Activated T-helper 17 cell treated with anti-CD3 and anti-CD28 coated beads, Interleukin-2, amount 50 U/mL, for 72 hours (primary cell): ENCODE measurements around the gene PTPRN2. TPM values are rescaled to one million over a fixed set of nuclear protein-coding genes. Genes with fewer than 3 reads are reported as not detected.
"Not testable (repeated sequence)": the region's sequence is repeated elsewhere in the genome, so short reads cannot be mapped to it uniquely, and the experiment has no call there.

Source experiments
- ATAC-seq: fragments of 150-1000 bp; cut with Tn5 transposase; replicated peaks from 2 replicates; pipeline ENCODE4 v1.10.0; 2021; ENCODE audit warnings: mild to moderate bottlenecking, moderate library complexity
- H3K27ac Mint-ChIP-seq: one replicate; pipeline ENCODE4 v1.8.0; 2022; ENCODE audit warnings: mixed read lengths
- H3K27me3 Mint-ChIP-seq: one replicate; pipeline ENCODE4 v1.8.0; 2022; ENCODE audit warnings: mixed read lengths
- H3K36me3 Mint-ChIP-seq: one replicate; pipeline ENCODE4 v1.8.0; 2022; ENCODE audit warnings: low read depth, mild to moderate bottlenecking, mixed read lengths
- H3K4me1 Mint-ChIP-seq: one replicate; pipeline ENCODE4 v1.8.0; 2022; ENCODE audit warnings: mixed read lengths
- H3K4me3 Mint-ChIP-seq: one replicate; pipeline ENCODE4 v1.8.0; 2022; ENCODE audit warnings: mild to moderate bottlenecking, mixed read lengths
- H3K9me3 Mint-ChIP-seq: one replicate; pipeline ENCODE4 v1.8.0; 2022; ENCODE audit warnings: mixed read lengths
- total RNA-seq, 2 donors: library from RNA; stranded (reverse); gene quantifications; one replicate each; pipeline ENCODE4 v1.2.3, GENCODE V29; 2022

Gene PTPRN2
- total RNA-seq, 2 donors from 2014 or later: 0.48 to 1.4 TPM

DNA sequence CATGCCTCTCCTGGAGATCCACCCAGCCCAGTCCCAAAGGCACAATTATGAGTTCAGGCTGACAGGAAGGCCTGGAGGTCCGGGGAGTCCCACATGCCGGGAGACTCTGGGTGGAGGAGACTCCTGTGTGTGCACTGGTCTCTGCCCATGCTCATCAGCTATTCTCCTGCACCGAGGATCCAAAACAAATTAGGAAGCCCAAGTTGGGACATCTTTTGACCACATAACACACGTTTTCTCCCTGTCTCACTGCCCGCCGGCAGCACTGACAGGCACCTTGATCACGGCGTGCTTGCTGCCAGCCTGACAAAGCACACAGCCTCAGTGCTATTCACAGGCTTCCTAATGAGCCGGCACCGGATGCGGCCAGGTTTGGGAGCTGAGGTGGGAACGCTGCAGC, 412.7 kb downstream of the PTPRN2 start:
- Mint-ChIP-seq H3K36me3 (no peaks in the 10 kb centered on the region), H3K27me3 (peaks cover 9% of the 10 kb centered on the region), H3K9me3 (peaks cover 14% of the 10 kb centered on the region), H3K4me1 (no peaks in the 10 kb centered on the region), H3K27ac (no peak overlapping the region), H3K4me3 (no peak overlapping the region)
- ATAC-seq: no peak

DNA sequence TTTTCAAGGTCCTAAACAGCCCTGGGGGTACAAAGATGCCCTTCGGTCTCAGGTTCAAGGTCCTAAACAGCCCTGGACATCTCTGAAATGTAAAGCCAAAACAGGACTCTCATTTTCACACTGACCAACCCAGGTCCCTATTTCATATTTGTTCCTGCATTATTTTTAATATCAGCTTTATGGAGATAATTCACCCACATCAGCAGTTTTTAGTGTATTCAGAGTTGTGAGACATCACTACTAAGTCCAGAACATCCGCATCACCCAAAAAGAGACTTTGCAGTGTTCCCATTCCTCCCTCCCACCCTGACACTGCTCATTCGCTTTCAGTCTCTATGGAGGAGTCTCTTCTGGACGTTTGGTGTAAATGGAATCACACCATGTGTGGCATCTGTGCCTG, 420.2 kb downstream of the PTPRN2 start:
- no peaks in the 10 kb centered on the region for H3K4me1 Mint-ChIP-seq
- no peak overlapping the region for H3K27ac Mint-ChIP-seq
- H3K9me3 Mint-ChIP-seq: peaks cover 7% of the 10 kb centered on the region
- H3K27me3 Mint-ChIP-seq: peaks cover 2% of the 10 kb centered on the region
- no peak overlapping the region for H3K4me3 Mint-ChIP-seq
- H3K36me3 Mint-ChIP-seq: no peaks in the 10 kb centered on the region
- ATAC-seq: no peak

DNA sequence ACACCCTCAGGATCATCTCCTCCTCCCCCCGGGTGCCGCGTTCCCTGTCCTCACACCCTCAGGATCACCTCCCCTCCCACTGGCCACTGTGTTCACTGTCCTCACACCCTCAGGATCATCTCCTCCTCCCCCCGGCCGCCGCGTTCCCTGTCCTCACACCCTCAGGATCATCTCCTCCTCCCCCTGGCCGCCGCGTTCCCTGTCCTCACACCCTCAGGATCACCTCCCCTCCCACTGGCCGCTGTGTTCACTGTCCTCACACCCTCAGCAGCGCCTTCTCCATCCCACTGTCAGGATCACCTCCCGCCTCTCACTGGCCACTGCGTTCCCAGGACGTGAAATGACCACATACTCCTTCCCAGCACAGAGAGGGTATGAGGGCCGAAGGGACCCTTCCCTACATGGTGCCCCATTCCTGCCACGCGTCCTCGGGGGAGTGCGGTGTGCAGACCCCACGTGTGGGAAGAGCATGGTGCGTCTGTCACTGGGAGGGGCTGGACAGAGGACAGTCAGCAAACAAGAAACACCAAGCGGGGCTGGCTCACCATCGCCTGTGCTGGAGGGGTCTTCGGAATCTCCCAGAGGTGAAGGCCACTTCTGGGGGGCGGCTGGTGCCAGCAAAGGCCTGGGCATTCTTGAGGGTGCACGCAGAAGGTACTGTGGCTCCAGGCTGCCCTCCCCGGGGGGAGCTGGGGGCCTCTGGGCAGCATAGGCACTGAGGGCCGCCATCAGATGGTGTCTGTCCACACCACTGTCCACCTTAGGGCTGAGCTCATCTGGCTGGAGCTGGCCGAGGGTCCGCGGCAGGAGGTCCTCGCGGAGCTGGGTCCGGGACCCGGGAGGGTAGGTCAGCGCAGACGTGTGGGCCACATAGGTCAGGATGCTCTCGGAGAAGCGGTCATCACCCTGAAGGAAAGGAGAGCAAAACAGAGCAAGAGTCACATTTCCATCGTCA, 421.0 kb downstream of the PTPRN2 start:
- Mint-ChIP-seq H3K9me3 (peaks cover 5% of the 10 kb centered on the region), H3K4me1 (no peaks in the 10 kb centered on the region), H3K36me3 (no peaks in the 10 kb centered on the region), H3K27me3 (no peaks in the 10 kb centered on the region), H3K27ac (no peak overlapping the region), H3K4me3 (no peak overlapping the region)
- ATAC-seq: no peak

DNA sequence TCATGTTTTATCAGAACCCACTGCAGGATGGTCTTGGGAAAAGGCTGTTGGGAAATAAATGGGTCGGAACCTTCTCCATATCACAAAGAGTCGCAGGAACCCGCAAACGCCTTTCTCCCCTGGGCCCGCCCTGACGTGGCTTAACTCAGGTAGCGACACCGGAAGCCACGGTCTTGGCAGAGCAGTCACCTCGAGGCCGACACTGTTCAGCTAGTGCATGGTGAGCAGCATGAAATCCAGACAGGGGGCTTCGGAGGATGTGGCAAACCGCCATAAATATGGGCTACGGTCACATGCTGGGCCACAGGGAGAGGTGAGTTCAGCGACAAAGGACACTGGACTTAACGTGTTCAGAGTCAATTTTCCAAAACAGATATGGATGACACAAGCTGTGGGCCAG, 421.9 kb downstream of the PTPRN2 start:
- Mint-ChIP-seq H3K27me3 (no peaks in the 10 kb centered on the region), H3K4me1 (no peaks in the 10 kb centered on the region), H3K27ac (no peak overlapping the region), H3K36me3 (no peaks in the 10 kb centered on the region), H3K4me3 (no peak overlapping the region), H3K9me3 (peaks cover 5% of the 10 kb centered on the region)
- ATAC-seq: no peak

DNA sequence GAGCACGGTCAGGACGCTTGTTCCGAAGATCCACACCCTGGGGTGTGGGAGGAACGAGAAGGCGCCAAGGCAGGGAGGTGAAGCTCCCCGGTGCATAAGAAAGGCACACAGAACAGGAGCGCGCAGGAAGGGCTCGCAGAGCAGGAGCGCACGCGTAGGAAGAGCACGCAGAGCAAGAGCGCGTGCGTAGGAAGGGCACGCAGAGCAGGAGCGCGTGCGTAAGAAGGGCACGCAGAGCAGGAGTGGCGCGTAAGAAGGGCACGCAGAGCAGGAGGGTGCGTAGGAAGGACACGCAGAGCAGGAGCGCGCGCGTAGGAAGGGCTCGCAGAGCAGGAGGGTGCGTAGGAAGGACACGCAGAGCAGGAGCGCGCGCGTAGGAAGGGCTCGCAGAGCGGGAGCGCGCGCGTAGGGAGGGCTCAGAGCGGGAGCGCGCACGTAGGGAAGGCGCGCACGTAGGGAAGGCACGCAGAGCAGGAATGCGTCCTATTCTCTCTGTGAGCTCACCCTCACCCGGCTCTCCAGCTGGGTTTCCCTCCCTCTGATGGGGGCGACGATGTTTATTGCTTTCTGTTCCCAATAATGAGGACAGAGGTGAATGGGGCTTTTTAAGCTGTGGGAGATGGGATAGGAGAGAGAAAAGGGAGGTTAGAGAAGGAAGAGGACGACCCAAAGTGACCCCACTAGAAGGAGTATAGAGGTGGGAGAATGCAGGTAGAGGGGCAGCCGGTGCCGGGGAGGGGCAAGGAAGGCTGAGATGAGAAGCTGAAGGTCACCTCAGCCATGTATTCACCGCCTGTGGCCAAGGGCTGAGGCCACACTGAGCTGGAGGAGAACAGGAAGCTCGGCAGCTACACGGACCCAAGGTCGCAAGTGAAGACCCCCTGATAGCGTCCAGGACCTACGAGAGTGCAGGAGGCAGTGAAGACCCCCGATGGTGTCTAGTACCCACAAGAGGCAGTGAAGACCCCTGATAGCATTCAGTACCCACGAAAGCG, 423.2 kb downstream of the PTPRN2 start:
- Mint-ChIP-seq H3K27ac (no peak overlapping the region), H3K4me1 (no peaks in the 10 kb centered on the region), H3K36me3 (no peaks in the 10 kb centered on the region), H3K9me3 (peaks cover 5% of the 10 kb centered on the region), H3K27me3 (no peaks in the 10 kb centered on the region), H3K4me3 (no peak overlapping the region)
- ATAC-seq: no peak

DNA sequence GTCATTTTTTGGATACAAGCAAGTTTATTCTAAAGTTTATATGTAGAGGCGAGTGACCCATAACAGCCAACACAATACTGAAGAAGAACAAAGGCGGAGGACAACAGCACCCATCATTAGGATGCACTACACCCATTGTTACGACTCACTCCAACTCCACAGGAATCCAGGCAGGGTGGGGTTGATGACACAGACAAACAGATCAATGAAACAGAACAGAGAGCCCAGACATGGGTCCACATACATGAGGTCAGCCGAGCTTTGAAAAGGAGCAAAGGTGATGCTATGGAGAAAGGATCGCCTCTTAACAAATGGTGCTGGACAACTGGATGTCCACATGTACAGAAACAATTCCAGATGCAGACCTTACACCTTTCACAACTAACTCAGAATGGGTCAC, 426.4 kb downstream of the PTPRN2 start:
- Mint-ChIP-seq H3K36me3 (no peaks in the 10 kb centered on the region), H3K4me1 (no peaks in the 10 kb centered on the region), H3K9me3 (peaks cover 5% of the 10 kb centered on the region), H3K27me3 (no peaks in the 10 kb centered on the region), H3K27ac (no peak overlapping the region), H3K4me3 (no peak overlapping the region)
- ATAC-seq: no peak

DNA sequence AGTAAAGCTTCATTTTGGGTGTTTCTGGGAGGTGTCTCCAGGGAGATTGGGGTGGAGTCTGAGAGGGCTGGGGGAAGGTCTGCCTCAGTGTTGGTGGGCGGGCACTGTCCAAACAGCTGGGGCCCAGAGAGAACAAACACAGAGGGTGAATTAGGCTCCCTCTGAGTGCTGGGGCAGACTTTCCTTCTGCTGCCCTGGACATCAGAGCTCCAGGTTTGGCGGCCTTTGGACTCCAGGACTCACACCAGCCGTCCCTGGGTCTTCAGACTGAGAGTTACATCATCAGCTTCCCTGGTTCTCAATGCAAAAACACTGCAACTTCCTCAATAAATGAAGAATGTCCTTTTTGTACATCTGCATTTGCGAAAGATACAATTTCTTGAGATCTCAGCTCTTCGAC, 427.4 kb downstream of the PTPRN2 start:
- Mint-ChIP-seq H3K4me3 (no peak overlapping the region), H3K27ac (no peak overlapping the region), H3K36me3 (no peaks in the 10 kb centered on the region), H3K27me3 (peaks cover 5% of the 10 kb centered on the region), H3K4me1 (no peaks in the 10 kb centered on the region), H3K9me3 (peaks cover 9% of the 10 kb centered on the region)
- no peak for ATAC-seq

DNA sequence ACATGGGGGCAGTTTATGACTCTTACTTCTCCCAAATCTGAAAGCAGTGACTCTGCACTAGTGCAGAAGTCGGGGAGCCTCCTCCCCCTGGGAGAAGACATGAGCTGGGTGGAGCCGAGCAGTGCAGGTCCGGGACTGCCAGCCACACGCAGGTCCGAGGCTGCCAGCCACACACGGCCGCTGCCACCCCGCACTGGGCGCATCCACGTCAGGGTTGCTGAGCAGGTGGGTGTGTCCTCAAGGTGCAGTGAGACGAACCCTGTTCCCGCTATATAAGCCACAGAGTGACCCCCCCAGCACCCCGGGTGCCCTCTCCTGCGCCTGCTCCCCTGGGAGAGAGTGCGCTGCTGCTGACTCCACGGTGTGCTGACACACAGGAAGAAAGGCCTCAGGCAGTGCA, 430.2 kb downstream of the PTPRN2 start:
- Mint-ChIP-seq H3K9me3 (peaks cover 4% of the 10 kb centered on the region), H3K36me3 (no peaks in the 10 kb centered on the region), H3K27me3 (peaks cover 9% of the 10 kb centered on the region), H3K4me3 (no peak overlapping the region), H3K4me1 (no peaks in the 10 kb centered on the region), H3K27ac (no peak overlapping the region)
- ATAC-seq: no peak

DNA sequence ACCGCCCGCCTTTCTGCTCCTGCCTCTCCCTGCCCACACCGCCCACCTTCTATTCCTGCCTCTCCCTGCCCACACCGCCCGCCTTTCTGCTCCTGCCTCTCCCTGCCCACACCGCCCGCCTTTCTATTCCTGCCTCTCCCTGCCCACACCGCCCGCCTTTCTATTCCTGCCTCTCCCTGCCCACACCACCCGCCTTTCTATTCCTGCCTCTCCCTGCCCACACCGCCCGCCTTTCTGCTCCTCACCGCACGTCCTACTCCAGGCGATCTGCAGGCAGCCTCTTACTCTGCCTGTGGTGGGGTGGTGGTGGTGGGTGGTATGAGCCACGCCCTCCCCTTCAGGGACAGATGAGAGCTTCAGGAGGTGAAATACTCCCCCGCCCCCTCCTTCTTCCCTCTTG, 436.4 kb downstream of the PTPRN2 start:
- H3K36me3 Mint-ChIP-seq: not testable (repeated sequence)

DNA sequence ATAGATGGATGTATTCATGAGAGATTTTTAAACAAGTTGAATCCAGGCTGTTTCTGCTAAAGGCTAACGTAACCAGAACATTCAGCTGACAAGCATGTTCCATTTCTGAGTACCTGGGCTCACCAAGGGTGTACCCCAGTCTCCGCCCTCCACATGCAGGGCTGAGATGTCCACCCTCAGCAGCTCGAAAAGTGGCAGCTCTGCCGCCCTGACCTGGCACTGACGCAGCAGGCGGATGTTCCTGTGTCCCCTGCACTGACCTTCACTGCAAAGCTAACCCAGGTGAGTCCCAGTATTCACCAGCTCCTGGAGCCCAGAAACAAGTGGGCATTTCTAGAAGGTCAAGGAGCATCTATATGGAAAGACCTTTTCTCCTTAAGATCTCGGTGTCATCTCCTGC, 437.4 kb downstream of the PTPRN2 start:
- H3K4me1 Mint-ChIP-seq: no peaks in the 10 kb centered on the region
- H3K27me3 Mint-ChIP-seq: peaks cover 4% of the 10 kb centered on the region
- no peak overlapping the region for H3K4me3 Mint-ChIP-seq
- H3K27ac Mint-ChIP-seq: no peak overlapping the region
- ATAC-seq: no peak
- no peaks in the 10 kb centered on the region for H3K9me3 Mint-ChIP-seq
- H3K36me3 Mint-ChIP-seq: no peaks in the 10 kb centered on the region

More for the DNA sequence above, 436.4 kb downstream of the PTPRN2 start:
- not testable (repeated sequence) for H3K4me3 Mint-ChIP-seq, ATAC-seq, H3K27me3 Mint-ChIP-seq, H3K27ac Mint-ChIP-seq, H3K4me1 Mint-ChIP-seq, H3K9me3 Mint-ChIP-seq

DNA sequence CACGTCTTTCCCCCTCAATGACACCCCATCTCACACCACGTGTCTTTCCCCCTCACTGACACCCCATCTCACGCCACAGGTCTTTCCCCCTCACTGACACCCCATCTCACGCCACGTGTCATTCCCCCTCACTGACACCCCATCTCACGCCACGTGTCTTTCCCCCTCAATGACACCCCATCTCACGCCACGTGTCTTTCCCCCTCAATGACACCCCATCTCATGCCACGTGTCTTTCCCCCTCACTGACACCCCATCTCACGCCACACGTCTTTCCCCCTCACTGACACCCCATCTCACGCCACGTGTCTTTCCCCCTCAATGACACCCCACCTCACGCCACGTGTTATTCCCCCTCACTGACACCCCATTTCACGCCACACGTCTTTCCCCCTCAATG, 440.2 kb downstream of the PTPRN2 start:
- H3K36me3 Mint-ChIP-seq, H3K27ac Mint-ChIP-seq, H3K4me1 Mint-ChIP-seq, ATAC-seq, H3K27me3 Mint-ChIP-seq, H3K4me3 Mint-ChIP-seq, H3K9me3 Mint-ChIP-seq: not testable (repeated sequence)

DNA sequence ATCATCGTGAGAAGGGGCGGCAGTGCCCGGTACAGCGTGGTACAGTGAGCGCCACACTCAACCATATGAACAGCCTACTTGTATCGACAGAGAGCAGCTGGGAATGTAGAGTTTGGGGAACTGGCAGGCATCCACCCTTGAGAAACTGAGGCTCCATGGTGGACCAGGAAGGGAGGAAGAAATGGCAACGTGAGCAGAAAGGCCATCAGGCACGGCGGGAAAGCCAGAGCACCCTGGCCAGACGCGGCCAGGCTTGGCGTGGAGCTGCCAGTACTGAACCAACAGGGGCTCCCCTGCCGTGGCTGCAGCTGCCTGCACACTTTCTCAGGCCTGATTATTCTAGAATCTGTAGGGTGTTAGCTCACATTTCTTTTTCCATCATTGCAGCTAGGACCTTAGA, 442.3 kb downstream of the PTPRN2 start:
- ATAC-seq: no peak
- Mint-ChIP-seq H3K9me3 (no peaks in the 10 kb centered on the region), H3K4me1 (no peaks in the 10 kb centered on the region), H3K36me3 (no peaks in the 10 kb centered on the region), H3K4me3 (no peak overlapping the region), H3K27ac (no peak overlapping the region), H3K27me3 (no peaks in the 10 kb centered on the region)

DNA sequence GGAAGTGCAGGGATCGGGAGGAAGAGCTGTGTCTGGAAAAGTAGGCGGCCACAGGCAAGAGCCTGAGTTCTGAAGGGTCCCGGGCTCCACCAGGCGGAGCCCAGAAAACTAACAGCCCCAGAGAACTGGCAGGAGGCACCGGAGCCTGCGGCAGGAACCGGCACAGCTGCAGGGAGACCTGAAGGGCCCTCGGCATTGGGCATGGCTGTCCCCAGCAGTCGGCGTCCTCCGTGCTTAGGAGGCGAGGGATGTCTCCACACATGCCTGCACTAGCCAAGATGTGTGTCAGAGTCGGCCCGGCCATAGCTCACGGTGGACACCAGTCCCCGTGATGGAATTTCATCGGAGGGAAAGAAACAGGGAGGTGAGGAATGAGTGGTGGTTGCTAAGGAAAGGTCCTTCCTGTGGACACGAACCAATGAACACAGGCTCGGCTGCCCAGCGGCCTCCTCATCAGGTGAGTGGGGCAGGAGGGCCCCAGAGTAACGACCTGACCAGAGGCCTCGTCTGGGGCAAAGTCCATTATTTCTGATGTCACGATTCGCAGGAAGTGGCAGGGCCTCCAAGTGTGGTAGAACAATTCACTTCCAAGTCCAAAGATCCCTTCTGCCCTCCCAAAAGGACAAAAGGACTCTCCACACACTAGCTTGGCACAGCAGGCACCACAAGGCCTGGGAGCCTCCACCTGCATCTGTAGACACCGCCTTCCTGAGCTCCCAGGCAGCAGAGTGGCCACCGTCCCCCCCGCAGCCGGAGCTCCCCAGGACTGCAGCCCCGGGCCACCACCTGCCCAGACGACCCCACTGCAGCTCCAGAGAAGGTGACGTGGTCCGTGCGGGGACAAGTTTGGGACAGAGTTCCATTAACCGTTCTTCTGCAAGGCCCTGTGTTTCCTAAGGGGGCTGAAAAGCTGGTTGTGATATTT, 444.2 kb downstream of the PTPRN2 start:
- ATAC-seq: no peak
- Mint-ChIP-seq H3K4me3 (no peak overlapping the region), H3K9me3 (no peaks in the 10 kb centered on the region), H3K27ac (no peak overlapping the region), H3K4me1 (no peaks in the 10 kb centered on the region), H3K27me3 (no peaks in the 10 kb centered on the region), H3K36me3 (no peaks in the 10 kb centered on the region)

DNA sequence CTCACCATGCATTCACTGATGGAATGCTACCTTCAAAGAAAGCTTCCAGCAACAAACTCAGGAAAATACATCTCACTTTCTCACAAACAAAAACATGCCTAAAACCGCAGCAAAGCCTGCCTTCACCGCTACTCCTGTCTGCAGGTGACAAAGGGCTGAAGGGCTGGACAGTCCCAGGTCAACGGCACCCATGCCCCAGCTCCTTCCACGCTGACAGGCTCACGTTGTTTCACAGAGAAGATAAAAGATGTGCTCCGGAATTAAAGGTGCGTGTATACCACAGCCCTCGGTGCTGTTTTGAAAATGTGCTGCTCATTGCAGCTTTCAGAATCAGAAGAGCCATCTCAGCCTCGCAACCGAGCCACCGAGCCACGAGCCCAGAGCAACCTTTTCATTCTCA, 445.0 kb downstream of the PTPRN2 start:
- no peaks in the 10 kb centered on the region for H3K9me3 Mint-ChIP-seq

More for the DNA sequence above, 445.0 kb downstream of the PTPRN2 start:
- no peaks in the 10 kb centered on the region for H3K27me3 Mint-ChIP-seq
- no peak overlapping the region for H3K4me3 Mint-ChIP-seq
- H3K27ac Mint-ChIP-seq: no peak overlapping the region
- no peaks in the 10 kb centered on the region for H3K4me1 Mint-ChIP-seq
- ATAC-seq: no peak
- no peaks in the 10 kb centered on the region for H3K36me3 Mint-ChIP-seq
